K562 (cell line): ENCODE measurements around the gene CACNA2D4. TPM values are rescaled to one million over a fixed set of nuclear protein-coding genes. Genes with fewer than 3 reads are reported as not detected.

Experiments
- ATAC-seq: fragments of 200-7000 bp; cut with Tn5 transposase; 3 replicates; pipeline ENCODE4 v1.9.1; 2020; ENCODE audit warnings: moderate library complexity
- BruUV-seq: library from RNA; stranded (reverse); fragments of 400-500 nt; replicated peaks from 2 replicates; lab custom pipeline; 2021; lab: Mats Ljungman, UMichigan
- CTCF ChIA-PET: fragments of 300-600 bp; formaldehyde crosslinking; extraction: SDS; loops from one replicate; lab custom pipeline; 2021; ENCODE audit warnings: low intra/inter-chr PET ratio; lab: Yijun Ruan, JAX
- POLR2A ChIA-PET: fragments of 300-600, 350-650 bp; sonication (Branson Sonifier 250); formaldehyde crosslinking; extraction: SDS; loops from one replicate; lab custom pipeline; 2021; ENCODE audit warnings: antibody characterized with exemption, inconsistent platforms; lab: Yijun Ruan, JAX
- DNase-seq, 4 experiments: peaks; one replicate each; pipeline versions ENCODE4 v3.0.0 to v3.0.0-alpha.2; 2011 to 2018; ENCODE audit warnings: low spot score in 3 of 4, mixed read lengths in 3 of 4; ENCODE audit errors: extremely low read depth in 1 of 4
- FAIRE-seq: peaks from 2 replicates; lab custom pipeline; 2011; peaks lifted over from hg19 to GRCh38; lab: Jason Lieb, UNC
- H2AFZ ChIP-seq: 2 replicates; pipeline ENCODE4 v1.6.0; 2011; ENCODE audit warnings: low read depth, low read length, control low read depth, inconsistent platforms
- H3K27ac ChIP-seq: fragments of 200-600 bp; 3 replicates; pipeline ENCODE4 v1.8.0; 2011; ENCODE audit warnings: low read depth, mild to moderate bottlenecking, control low read depth, inconsistent platforms, low read length, moderate library complexity, mixed read lengths; ENCODE audit errors: extremely low read depth
- H3K27me3 ChIP-seq, 2 experiments: fragments of 300-600 bp in 1 of 2; 2 replicates in 1 of 2; 3 replicates in 1 of 2; pipeline versions ENCODE4 v1.6.0 to v1.8.0; 2011; ENCODE audit warnings: inconsistent platforms in 2 of 2, low read length in 2 of 2, mild to moderate bottlenecking in 1 of 2, mixed read lengths in 1 of 2, moderate library complexity in 1 of 2; ENCODE audit not compliant: control insufficient read depth in 2 of 2, insufficient read depth in 2 of 2
- H3K36me3 ChIP-seq: fragments of 300-600 bp; 3 replicates; pipeline ENCODE4 v1.8.0; 2011; ENCODE audit warnings: mild to moderate bottlenecking, low read length, inconsistent platforms; ENCODE audit not compliant: control insufficient read depth, insufficient read depth
- H3K4me1 ChIP-seq, 2 experiments: fragments of 200-600 bp in 1 of 2; replicated peaks in 1 of 2; 2 replicates in 1 of 2; 3 replicates in 1 of 2; pipeline versions ENCODE4 v1.5.1 to v1.8.0; 2011; ENCODE audit warnings: inconsistent platforms in 2 of 2, low read length in 2 of 2, mild to moderate bottlenecking in 1 of 2, mixed read lengths in 1 of 2, moderate library complexity in 1 of 2; ENCODE audit not compliant: control insufficient read depth in 2 of 2, insufficient read depth in 2 of 2
- H3K4me2 ChIP-seq: 2 replicates; pipeline ENCODE4 v1.6.1; 2011; ENCODE audit warnings: low read length, control low read depth, inconsistent platforms, mixed read lengths; ENCODE audit not compliant: insufficient read depth
- H3K4me3 ChIP-seq: fragments of 200-600 bp; sonication (generic), shearing (Covaris generic); 2 replicates; pipeline ENCODE4 v1.5.1; 2016; ENCODE audit warnings: control low read depth, inconsistent platforms
- H3K79me2 ChIP-seq: fragments of 200-600 bp; 3 replicates; pipeline ENCODE4 v1.8.0; 2011; ENCODE audit warnings: low read length, inconsistent platforms; ENCODE audit not compliant: control insufficient read depth, insufficient read depth
- H3K9ac ChIP-seq, 2 experiments: 2 replicates each; pipeline versions ENCODE4 v1.6.0 to v1.6.1; 2011; ENCODE audit warnings: low read depth in 2 of 2, low read length in 2 of 2, control low read depth in 1 of 2, inconsistent platforms in 1 of 2, mild to moderate bottlenecking in 1 of 2, mixed read lengths in 1 of 2; ENCODE audit not compliant: insufficient read depth in 1 of 2
- H3K9me1 ChIP-seq: one replicate; pipeline ENCODE4 v1.6.0; 2011; ENCODE audit warnings: inconsistent platforms, mild to moderate bottlenecking, low read length, moderate library complexity; ENCODE audit not compliant: control insufficient read depth, insufficient read depth
- H3K9me3 ChIP-seq: replicated peaks from 2 replicates; pipeline ENCODE4 v1.5.1; 2011; ENCODE audit warnings: low read depth, low read length, inconsistent platforms; ENCODE audit not compliant: control insufficient read depth, insufficient read depth
- H4K20me1 ChIP-seq: replicated peaks from 2 replicates; pipeline ENCODE4 v1.6.1; 2011; ENCODE audit warnings: low read length, inconsistent platforms, mixed read lengths; ENCODE audit not compliant: control insufficient read depth, insufficient read depth
- EGR1 ChIP-seq: fragments of 450-650 bp; conservative IDR thresholded peaks from 2 replicates; pipeline ENCODE4 v1.6.1; 2017; ENCODE audit warnings: mild to moderate bottlenecking
- EP400 ChIP-seq: fragments of 450-650 bp; IDR thresholded peaks from 2 replicates; pipeline ENCODE4 v1.6.1; 2017; ENCODE audit warnings: antibody characterized with exemption, mild to moderate bottlenecking, moderate library complexity
- ZNF134 ChIP-seq: fragments of 250-450 bp; sonication (Bioruptor Pico); conservative IDR thresholded peaks from 2 replicates; pipeline ENCODE4 v1.4.0; 2020
- ZNF445 ChIP-seq: fragments of 250-450 bp; sonication (Bioruptor Pico); IDR thresholded peaks from 2 replicates; pipeline ENCODE4 v1.4.0; 2020; ENCODE audit warnings: low read depth, mild to moderate bottlenecking, moderate library complexity
- WGBS: fragments of 100-300 bp; shearing (Covaris generic); methylation state at CpG from one replicate; pipeline ENCODE4 v1.1.6; 2016; ENCODE audit warnings: low coverage, mixed read lengths; ENCODE audit not compliant: insufficient coverage; ENCODE audit errors: missing lambda C conversion rate; 5-methylcytosine and 5-hydroxymethylcytosine counted together
- in situ Hi-C: fragments of 300-500 bp; cut with MboI; formaldehyde crosslinking; loops from 4 replicates; pipeline ENCODE4 v1.15.0; 2018; ENCODE audit warnings: inconsistent platforms, mixed read lengths
- intact Hi-C: fragments of 100-400 bp; cut with micrococcal nuclease; formaldehyde crosslinking; loops from 2 replicates; pipeline ENCODE4 v1.14.2; 2022
- polyA plus RNA-seq, 8 experiments: library from polyadenylated mRNA; depleted of rRNA in 4 of 8; stranded (reverse) in 5 of 8; unstranded in 3 of 8; fragments of >200 nt; fragmentation: Nextera tagmentation in 2 of 8; fragmentation: Illumina TruSeq in 1 of 8; extraction: Ambion mirVana in 2 of 8; extraction: Trizol in 1 of 8; gene quantifications; 2 replicates each; pipeline versions ENCODE4 v1.2.1 to v1.2.3, GENCODE V29; 2011 to 2014; ENCODE audit warnings: inconsistent platforms in 1 of 8, missing spikeins in 1 of 8
- total RNA-seq, 7 experiments: library from RNA; depleted of rRNA in 6 of 7; stranded (reverse); fragments of >200 nt in 6 of 7; fragmentation: Illumina TruSeq in 2 of 7; extraction: Trizol in 2 of 7; gene quantifications; 2 replicates each; pipeline versions ENCODE4 v1.2.1 to v1.2.3, GENCODE V29; 2011 to 2021; ENCODE audit warnings: low replicate concordance in 1 of 7
- TF ChIP-seq, protein P1 (sequence below): sonication (generic); formaldehyde crosslinking; IDR thresholded peaks from 2 replicates; pipeline ENCODE4 v1.8.0; 2023; ENCODE audit warnings: mild to moderate bottlenecking, missing genetic modification reagents
- TF ChIP-seq, protein P2 (sequence below): fragments of 200-800 bp; sonication (Bioruptor generic); IDR thresholded peaks from 2 replicates; pipeline ENCODE4 v1.6.1; 2017; ENCODE audit warnings: missing genetic modification characterization, missing compliant biosample characterization

Gene CACNA2D4
- total and polyA plus RNA-seq, 9 of the 15 experiments (the other 6 are each of a cell fraction or from before 2014, with no cell fraction given) = 0.04 to 0.69 (median 0.40) TPM; not detected in 3

DNA sequence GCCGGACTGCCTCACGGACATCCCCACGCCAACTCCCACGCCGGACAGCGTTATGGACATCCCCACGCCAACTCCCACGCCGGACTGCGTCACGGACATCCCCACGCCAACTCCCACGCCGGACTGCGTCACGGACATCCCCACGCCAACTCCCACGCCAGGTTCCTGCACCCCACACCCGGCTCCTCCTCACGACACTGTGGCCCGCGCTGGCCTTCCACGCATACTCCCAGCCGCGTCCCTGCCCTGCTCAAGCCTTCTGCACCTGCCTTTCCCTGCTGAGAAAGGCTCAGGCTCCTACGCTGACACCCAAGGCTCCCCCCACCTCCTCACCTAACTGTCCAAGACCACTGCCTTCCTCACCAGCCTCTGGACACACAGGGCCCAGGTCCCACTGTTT is 9.7 kb downstream of the CACNA2D4 start (continued):
- TF ChIP-seq, protein P1, sequence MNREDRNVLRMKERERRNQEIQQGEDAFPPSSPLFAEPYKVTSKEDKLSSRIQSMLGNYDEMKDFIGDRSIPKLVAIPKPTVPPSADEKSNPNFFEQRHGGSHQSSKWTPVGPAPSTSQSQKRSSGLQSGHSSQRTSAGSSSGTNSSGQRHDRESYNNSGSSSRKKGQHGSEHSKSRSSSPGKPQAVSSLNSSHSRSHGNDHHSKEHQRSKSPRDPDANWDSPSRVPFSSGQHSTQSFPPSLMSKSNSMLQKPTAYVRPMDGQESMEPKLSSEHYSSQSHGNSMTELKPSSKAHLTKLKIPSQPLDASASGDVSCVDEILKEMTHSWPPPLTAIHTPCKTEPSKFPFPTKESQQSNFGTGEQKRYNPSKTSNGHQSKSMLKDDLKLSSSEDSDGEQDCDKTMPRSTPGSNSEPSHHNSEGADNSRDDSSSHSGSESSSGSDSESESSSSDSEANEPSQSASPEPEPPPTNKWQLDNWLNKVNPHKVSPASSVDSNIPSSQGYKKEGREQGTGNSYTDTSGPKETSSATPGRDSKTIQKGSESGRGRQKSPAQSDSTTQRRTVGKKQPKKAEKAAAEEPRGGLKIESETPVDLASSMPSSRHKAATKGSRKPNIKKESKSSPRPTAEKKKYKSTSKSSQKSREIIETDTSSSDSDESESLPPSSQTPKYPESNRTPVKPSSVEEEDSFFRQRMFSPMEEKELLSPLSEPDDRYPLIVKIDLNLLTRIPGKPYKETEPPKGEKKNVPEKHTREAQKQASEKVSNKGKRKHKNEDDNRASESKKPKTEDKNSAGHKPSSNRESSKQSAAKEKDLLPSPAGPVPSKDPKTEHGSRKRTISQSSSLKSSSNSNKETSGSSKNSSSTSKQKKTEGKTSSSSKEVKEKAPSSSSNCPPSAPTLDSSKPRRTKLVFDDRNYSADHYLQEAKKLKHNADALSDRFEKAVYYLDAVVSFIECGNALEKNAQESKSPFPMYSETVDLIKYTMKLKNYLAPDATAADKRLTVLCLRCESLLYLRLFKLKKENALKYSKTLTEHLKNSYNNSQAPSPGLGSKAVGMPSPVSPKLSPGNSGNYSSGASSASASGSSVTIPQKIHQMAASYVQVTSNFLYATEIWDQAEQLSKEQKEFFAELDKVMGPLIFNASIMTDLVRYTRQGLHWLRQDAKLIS (CRISPR knock-in tag) = no peak
- TF ChIP-seq ZNF134 (CRISPR knock-in tag) = no peak
- no peak for TF ChIP-seq EP400
- TF ChIP-seq ZNF445 (CRISPR knock-in tag) = no peak

DNA sequence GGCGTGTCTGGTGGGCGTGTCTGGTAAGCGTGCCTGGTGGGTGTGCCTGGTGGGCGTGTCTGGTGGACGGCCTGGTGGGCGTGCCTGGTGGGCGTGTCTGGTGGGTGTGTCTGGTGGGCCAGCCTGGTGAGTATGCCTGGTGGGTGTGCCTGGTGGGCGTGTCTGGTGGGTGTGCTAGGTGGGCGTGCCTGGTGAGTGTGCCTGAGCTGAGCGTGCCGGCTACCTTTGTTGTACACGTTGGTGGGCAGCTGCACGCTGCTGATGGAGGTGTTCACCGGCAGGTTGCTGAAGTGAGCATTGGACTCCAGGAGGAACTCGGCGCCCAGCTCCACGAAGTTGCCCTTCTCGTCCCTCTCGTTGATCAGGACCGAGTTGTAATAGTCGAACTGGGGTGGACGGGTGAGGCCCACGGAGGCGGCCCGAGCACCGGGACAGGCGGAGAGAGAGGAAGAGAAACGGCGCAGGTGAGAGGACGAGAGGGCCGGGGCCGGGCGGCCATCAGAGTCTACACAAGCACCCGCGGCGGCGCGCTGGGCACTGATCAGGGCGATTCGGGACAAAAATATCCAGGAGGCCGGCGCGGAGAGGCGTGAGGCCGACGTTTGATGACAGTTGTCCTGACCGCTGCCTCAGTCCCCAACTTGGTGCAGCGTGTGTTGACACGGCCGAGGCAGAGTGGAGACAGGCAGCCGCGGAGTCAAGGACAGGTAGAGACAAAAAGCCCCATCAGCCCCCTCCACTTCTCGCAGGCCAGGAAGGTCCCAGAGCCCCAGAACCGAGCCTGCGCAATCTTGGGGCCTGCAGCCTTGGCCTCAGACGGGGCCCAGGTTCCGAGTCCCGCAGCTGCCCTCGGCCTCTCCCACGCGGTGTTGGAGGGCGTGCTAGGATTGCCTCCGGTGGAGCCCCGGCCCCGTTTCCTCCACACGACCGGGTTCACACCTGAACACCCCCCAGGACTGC is 10.5 kb downstream of the CACNA2D4 start:
- intact Hi-C loops = no loop called here
- H2AFZ ChIP-seq = no peak overlapping the region
- ChIA-PET CTCF (no interaction called here), POLR2A (interaction anchor here (0.7 kb wide), 1 partner anchor 170 kb away, joined by 3 read pairs; no protein-coding TSS in a partner anchor)
- DNase-seq (peak in 2 of 4 experiments; percentile 7 to 12), ATAC-seq (no peak), FAIRE-seq (no peak)
- H3K9ac ChIP-seq = no peak overlapping the region
- in situ Hi-C loops = no loop called here
- peaks cover 0 to 8% of the 10 kb centered on the region in 2 experiments; a peak in 2 of 5 replicates for H3K4me1 ChIP-seq
- 65% methylated on average over 26 of the region's 67 CpGs for WGBS
- 0 out of 2 replicates have a peak, but pooled peaks cover 2% of the 10 kb centered on the region for H3K9me3 ChIP-seq
- no peaks in the 10 kb centered on the region for H3K9me1 ChIP-seq
- no peak overlapping the region for H3K27ac ChIP-seq
- H3K4me3 ChIP-seq = no peak overlapping the region
- no peaks in the 10 kb centered on the region for H3K36me3 ChIP-seq
- H4K20me1 ChIP-seq = no peaks in the 10 kb centered on the region
- no TSS peak for BruUV-seq
- no peaks in the 10 kb centered on the region for H3K79me2 ChIP-seq
- TF ChIP-seq, protein P2, sequence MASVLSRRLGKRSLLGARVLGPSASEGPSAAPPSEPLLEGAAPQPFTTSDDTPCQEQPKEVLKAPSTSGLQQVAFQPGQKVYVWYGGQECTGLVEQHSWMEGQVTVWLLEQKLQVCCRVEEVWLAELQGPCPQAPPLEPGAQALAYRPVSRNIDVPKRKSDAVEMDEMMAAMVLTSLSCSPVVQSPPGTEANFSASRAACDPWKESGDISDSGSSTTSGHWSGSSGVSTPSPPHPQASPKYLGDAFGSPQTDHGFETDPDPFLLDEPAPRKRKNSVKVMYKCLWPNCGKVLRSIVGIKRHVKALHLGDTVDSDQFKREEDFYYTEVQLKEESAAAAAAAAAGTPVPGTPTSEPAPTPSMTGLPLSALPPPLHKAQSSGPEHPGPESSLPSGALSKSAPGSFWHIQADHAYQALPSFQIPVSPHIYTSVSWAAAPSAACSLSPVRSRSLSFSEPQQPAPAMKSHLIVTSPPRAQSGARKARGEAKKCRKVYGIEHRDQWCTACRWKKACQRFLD (CRISPR knock-in tag) = no peak
- TF ChIP-seq EGR1 = peak; percentile 30; the same call in 1 of the 2 replicates
- no peaks in the 10 kb centered on the region for H3K27me3 ChIP-seq
- no peak overlapping the region for H3K4me2 ChIP-seq
